ENCODE measurements around the gene DAB1.

The DAB1 gene

DNA sequence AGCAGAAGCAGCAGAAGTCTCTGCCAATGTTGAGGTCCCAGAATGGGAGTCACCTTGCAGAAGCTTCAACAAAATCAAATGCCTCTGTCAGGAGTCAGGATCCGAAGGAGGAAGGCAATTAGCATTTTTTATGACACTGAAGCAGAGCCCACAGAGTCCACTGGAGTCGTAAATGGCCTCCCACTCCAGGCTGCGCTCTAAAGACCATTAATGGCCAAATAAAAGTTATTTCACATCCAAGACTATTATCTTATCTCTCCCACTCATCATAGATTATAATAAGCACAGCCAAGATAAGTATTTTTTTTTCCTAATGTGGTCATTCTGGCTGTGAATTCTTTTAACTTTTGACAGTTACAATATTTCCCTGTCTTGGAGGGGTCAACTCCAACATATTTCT is 267.0 kb downstream of the DAB1 start:
- DNase-seq: no peak

DNA sequence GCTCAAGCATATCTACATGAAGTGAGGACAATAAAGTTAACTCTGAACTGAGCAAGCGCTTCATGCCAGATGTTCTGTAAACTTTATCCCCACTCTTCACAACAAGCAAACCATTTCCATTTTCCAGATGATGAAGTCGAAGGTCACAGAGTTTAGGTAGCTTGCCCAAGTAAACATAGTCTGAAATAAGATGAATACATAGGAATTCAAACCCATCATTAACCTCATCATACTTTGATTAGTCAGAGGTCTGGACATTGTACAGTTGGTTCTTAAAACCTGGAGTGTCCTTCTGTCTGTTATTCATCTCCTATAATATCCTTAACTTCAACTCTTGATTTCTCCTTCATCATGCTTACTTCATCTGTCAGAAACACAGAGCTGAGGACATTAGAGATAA is 277.8 kb downstream of the DAB1 start:
- DNase-seq: no peak

DNA sequence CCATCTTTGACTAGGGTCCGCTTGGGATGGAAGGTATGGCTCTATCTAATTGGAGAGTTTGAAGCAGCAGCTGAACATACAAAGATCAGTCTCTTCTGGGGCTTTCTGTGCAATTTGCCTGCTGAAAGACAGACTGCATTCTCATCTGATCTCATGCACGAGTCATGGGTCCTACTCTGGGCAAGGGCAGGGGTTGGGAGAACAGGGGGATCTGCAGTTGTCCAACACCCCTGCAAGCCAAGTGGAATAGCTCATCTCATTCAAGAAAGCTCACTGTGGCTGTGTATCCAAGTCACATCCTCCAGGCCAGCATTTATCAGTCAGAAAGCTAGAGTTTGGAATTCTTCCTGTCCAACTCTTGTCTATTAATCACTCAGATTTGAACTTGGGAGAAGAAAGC is 280.9 kb downstream of the DAB1 start:
- no peak for DNase-seq

DNA sequence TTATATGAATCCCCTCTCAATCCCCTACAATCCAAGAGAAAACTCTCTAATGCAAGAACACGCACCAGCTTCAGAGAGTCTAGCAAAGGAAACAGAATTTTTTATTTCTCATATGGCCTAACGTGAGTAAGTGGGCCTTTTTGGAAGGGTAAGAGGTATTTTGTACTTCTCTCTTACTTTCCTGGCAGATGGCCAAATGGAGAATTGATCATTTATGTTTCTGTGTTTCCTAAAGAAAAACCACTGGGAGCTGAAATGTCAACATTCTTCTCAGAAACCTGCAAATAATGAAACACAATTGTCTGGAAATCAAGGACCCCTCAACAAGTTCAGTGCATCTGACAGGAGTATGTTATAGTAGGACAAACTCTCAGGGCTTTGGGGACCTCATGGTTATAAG is 281.7 kb downstream of the DAB1 start:
- DNase-seq: no peak

DNA sequence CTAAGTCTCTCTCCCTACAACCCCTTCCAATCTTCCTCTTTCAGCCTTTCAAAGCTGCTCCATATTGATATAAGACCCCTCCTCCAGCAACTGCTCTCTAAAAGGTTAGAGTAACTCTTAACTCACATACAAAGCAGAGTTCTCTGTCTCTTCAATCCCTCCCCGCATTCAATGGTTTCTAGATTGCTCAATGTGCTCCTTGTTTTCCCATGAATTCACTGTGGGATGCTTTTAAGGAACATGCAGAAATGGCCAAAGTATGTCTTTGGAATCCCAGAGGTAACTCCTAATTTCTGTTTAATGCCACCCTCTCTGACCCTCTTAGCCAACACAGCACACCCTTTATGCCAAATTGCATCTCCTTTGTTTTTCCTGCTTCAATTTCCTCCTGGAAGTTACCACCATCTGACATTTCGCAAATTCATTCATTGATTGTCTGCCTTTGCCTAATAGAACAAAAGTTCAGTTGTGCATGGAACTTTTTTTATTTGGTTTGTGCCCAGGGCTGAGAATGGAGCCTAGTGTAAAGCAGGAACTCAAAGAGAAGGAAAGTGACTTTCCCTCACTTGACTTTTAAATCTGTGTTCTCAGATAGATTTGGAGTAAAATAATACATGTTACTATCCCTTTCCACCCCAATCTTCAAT is 285.3 kb downstream of the DAB1 start:
- DNase-seq: no peak

DNA sequence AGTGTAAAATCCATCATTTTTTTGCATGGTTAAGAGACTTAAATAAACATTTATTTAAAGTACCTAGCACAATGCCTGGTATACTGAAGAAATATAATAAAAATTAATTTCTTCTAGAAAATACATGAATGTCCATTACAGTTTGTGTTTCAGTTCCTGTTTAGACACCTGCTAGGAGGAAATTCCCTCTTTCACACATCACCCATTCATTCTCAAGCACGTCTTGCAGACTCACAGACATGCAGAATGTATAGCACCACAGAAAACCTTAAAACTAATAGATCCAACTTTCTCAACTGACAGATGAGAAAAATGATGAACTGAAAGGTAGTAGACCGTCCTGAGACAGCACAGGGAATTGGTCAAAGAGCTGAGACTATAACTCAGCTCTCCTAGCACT is 285.9 kb downstream of the DAB1 start:
- no peak for DNase-seq

DNA sequence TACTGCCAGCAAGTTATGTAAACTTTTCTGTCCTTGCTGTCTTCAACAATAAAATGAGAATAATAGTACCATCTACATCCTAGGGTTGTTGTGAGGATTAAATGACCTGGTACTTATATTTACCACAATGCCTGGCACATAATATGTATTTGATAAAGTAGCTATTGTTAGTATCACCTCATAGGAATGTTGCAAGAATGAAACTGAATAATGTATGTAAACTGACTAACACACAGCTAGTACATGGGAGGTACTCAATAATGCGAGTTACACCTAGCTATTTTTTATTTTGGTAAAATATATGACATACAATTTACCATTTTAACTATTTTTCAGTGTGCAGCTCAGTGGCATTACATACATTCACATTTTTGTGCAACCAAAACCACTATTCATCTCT is 289.1 kb downstream of the DAB1 start:
- no peak for DNase-seq

DNA sequence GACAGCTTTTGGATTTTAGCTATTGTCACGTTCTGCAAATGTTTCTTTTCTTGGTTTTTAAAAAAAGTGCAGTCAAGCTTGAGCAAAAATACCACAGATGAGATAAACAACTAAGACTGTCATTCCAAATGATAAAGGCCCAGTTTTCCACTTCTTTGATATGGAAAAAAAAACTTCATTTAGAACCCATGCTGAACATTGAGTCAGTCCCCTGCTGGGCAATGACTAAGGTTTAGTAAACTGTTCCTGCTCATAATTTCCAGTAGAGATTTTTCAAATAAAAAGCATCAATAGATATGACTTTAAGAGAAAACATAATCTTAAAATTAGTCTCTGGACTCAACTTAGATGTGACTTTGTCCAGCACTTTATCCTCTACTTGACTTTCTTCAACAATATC is 290.2 kb downstream of the DAB1 start:
- no peak for DNase-seq

DNA sequence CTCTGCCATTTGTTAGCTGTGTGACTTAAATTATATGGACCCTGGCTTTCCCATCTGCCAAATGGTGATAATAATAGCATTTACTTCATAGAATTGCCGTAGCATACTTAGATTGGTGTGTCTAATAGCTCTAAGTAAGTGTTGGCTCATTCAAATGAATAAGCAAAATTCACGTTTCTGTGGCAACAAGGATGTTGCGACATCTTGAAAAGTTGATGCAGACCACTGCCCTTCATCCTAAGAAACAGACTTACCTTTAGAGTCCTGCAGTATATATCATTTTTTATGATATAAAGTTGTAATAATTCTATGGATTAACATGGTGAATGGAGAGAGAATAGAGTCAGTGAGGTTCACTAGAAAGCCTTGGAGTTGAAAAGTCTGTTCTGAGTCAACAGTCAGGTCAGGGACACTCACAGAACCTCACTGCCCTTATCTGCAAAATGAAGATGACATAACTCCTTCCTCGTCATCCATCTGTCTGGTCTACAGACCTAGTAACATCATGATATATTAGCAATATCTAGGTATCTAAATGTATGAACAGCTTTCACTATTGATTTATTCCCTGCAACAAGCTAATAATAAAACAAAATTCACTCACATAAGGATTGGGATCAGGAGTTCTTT is 290.8 kb downstream of the DAB1 start:
- DNase-seq: no peak

DNA sequence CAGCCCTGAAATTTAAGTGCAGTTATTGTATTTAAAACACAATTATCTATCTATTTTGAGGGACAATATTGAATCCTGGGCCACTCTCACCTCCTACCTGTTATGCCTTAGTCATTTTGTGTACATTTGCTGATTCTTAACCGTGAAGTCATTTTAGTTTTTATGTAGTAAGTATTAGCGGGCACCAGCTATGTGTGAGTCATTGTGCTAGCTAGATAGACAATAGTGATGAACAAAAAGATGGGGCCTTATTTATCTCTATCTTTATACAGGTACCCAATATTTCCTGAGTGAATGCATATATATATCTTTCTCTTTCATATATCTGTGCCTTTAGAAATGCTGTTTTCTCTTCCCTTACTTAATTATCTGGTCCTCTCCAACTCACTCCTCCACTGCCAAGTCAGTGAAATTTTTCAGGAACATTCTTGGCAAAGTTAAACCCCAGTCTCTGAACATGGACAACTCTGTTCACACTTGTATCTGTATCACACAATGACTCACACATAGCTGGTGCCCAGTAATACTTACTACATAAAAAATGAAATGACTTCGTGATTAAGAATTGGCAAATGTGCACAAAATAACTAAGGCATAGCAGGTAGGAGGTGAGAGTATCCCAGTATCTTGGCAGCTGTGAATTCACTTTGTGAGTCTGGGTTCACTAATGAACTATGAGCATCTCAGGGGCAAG is 292.0 kb downstream of the DAB1 start:
- DNase-seq: no peak

DNA sequence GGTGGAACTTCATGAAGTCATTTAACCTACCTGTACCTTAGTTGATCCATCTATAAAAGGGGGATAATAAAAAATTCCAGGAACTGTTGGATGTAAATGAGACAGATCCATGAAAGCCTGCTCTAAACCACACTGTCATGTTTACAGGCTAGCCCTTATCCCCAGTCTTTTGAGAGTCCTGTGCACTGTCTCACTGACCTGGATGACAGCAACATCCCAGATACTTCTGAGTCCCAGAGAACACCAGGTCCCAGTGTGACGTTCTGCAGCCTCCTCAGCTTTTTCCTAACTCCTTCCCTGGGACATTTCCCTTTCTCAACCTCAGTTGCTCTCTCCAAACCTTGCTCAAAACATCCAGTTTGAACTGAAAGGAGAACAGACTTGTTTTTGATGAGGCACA is 292.6 kb downstream of the DAB1 start:
- DNase-seq: no peak

DNA sequence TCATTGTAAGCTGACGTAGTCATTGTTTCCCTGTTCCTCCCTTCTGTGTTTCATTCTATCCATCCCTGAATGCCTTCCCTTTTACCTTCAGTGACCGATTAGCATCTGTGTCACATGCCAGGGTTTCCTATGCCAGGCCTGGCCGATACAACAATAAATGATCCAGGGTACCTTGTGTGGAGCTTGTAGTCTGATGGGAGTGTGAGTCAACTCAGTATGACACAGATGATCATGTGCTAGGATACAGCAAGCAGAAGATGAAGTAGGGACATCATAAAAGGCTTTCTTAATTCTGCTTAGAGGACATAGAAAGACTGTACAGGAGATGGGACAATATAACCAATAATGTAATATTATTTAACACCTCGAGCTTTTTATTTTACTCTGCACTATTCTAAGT is 294.0 kb downstream of the DAB1 start:
- no peak for DNase-seq

DNA sequence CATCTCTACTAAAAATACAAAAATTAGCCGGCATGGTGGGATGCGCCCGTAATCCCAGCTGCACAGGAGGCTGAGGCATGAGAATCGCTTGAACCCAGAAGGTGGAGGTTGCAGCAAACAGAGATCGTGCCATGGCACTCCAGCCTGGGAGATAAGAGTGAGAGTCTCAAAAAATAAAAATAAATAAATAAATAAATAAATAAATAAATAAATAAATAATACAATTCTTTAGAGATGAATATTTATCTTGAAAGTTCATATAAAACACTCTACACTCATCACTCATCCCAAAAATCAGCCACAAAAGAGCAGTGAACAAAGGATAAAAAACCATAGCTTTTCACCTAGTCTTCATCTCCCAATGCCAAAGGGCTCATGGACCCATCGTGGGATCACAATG is 295.9 kb downstream of the DAB1 start:
- no peak for DNase-seq

DNA sequence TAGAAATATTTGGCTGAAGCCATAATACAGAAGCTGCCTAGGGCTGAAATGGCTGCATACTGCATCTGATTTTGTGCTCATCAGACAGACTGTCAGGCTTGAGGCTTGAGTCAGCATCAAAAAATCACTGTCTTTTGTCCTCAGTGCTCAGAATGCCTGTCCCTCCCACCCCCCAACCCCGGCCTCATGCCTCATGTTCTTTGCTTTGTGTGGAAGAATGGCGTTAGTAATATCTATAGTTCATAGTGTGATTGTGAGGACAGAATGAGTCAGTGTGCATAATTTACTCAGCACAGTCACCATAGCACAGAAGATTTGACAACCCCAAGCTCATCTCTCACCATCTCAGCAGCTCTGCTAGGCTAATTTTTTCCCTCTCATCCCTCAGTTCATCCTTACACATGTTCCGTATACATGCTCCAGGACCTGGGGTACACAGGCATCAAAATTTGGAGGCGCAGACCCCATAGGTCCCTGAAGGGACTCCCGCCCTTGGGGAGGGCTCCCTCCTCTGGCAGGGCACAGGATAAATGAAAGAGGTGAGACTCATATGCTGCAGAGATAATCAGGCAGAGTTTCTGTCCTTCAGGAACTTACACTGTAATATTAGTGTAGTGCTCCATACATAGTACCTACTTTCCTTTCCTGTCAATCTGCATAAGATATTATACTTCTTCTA is 299.0 kb downstream of the DAB1 start:
- DNase-seq: peak; percentile 22 to 24

DNA sequence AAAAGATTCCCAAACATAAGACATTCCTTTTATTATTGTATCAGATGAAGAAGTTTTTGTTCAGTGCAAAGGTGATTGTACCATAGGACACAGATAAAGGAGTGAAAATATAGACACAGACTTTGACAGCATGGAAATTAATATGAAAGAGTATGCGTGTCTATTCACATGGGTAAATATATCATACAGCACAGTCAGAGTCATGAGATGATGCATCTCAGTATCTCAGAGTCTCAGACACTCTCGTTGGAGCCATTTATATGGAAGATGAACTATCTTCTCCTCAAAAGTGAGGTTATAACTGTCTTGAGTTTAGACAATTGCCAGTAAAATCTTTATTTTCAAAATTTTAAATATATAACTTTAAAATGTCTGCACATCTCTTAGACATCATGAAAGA is 299.7 kb downstream of the DAB1 start:
- no peak for DNase-seq

DNA sequence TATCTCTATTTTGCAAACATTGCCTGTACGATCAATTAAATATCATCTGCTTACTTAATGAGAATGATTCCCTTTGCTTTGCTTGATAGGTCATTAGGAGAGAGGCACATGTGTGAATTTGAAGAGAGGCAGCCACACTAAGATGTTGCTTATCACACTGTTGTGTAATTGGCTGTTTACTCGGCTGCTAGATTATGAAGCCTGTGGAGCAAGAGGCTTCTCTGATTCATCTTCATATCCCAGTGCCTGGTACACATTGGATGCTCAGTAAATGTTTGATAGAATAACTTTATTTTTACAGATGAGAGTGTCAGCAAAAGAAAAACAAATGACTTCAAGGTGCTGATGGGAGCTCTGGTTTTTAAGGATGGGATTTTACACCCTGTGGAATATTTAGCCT is 301.8 kb downstream of the DAB1 start:
- no peak for DNase-seq

DNA sequence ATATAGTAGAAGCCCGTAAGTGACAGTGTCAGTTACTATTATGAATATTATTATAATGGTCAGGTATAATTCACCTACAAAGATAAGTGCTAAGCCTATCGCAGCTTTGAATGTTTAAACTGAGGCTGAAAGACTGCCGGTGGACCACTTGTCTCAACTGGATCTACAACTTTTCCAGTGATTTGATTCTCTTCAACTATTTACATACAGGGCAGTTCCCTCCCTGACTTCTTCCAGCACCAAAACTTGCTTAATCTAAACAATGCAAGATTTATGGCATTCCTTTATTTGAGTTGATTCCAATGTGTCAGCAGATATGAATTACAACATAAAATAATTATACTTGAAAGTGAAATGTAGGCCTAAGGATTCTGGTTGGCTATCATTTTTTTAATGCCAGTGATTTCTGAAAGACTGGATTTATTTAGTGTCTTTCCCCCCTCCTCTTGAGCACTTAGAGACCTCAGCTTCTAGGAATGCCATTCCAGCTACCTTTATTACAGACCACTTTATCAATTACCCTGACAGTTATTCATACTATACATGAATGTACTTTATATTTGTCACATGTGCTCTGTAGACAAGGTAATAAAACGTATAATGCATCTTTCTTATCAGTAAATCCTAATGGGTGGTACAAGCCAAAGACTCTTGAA is 304.8 kb downstream of the DAB1 start:
- no peak for DNase-seq

DNA sequence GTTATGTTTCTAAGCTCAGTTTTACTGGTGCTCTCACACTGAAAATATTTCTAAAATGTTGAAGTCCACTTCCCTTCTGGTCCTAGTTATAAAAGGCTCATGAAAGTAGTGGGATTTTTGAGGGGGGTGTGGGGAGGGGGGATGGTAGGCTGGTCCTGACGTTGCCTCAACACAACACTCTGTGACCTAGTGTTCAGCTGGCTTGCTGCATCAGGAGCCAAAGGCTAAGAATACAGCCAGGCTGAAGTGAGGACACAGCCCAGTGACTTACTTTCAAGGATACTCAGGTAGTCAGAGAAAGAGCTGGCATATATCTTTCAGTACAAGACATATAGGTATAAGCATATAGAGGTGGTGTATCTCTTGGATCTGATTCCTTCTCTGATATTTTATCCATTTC is 306.1 kb downstream of the DAB1 start:
- no peak for DNase-seq

DNA sequence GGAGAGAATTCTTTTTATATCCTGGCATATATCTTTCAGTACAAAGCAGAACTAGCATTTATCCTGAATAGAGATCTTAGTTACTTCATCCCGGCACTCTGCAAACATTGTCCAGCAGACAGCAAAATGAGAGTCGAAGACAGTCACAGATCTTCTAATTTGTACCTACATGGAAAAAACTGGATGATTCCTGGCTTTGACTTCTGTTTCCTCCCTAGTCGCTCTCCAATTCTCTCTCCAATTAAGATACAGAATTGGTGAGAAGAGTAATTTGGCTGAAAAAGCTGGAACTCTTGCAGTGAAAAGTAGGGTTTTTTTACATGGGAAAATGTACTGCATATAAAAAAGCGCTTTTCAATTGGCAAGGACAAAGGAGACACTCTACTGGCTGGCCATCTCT is 307.0 kb downstream of the DAB1 start:
- no peak for DNase-seq

DNA sequence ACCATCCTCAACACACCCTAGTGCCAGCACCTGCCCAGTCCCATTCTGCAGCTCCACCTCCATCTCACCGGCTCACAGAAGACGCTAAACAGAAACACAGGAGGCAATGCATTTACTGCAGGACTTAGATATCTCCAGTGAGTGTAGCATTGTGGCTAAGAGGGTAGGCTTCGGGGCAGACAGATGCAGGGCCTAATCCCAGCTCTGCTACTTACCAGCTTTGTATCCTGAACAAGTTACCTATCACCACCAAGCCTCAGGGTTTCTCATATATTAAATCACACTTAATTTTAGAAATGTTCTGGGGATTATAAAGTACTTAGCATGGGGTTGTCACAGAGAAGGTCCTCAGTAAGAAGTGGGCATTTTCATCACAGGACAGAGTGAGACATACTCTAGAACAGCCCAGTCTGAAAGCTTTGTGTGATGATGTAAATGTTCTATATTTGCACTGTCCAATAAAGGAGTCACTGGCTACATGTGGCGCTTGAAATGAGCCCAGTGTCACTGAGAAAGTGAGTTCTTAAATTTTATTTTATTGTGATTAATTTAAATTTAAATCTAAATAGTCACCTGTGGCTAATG is 308.7 kb downstream of the DAB1 start:
- no peak for DNase-seq

DNA sequence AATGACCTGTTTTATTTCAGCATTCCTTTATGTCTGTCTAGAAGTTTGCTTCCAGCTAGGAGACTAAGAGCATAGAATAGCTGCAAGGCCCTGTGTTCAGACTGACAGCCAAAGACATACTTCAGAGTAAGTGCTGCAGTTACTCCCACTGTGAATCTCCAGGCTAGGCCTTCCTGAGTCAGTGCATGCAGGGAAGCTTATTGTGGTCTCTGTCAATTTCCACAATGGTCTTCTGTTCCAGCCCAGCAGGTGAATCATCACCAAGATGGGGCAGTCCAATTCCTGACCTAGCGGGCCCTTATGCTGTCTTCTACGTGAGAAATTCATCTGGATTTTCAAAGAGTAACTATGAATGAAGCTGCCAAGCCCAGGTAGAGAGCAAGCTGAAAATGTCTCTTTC is 311.7 kb downstream of the DAB1 start:
- no peak for DNase-seq

DNA sequence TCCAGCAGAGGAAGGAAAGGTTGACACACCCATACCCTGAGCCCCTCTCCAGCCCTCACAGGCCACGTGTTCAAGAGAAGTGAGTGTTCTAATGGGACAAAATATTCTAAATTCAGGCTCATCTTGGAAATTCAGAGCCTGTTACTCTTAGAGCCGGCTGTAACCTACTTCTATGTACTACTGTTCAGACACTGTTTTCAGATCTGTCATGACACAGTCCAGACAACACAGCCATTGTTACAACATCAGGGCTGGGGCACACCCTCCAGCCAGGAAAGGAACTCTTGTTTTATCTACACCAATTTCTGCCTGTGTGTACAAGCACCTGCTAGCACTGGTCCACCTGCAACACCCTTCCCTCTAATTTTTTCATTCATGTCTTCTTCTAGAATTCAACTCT is 312.7 kb downstream of the DAB1 start:
- no peak for DNase-seq

DNA sequence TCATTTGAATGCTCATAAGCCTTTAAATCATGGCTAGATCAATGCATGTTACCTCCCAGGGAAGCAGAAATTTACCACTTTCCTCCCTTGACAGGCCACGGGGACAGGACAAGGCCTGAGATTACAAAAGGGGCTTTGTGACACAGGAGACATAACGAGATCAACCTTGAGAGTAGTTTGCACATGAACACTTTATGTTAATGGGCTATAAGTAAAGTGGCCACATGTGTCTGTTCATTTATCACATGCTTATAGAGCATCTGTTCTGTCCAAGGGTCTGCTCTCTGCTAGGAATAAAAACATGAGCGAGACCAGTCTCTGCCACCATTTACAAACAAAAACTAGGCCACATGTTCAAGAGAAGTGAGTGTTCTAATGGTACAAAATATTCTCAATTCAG is 314.0 kb downstream of the DAB1 start:
- no peak for DNase-seq

Measured in activated T-cell treated with anti-CD3 and anti-CD28 coated beads, Interleukin-2, amount 50 U/mL, for 48 hours (primary cell).